H1 (cell line): Measurements from ENCODE around the gene WDR91. TPM values are rescaled to one million over a fixed set of nuclear protein-coding genes. Genes with fewer than 3 reads are reported as not detected.

Source experiments
- ATF3 ChIP-seq: IDR thresholded peaks from 2 replicates; pipeline ENCODE4 v1.6.1; 2011; ENCODE audit warnings: low read depth, mild to moderate bottlenecking, low read length; ENCODE audit not compliant: insufficient read depth
- EGR1 ChIP-seq: IDR thresholded peaks from 2 replicates; pipeline ENCODE4 v1.6.1; 2011; ENCODE audit warnings: low read depth, low read length, borderline replicate concordance
- RXRA ChIP-seq: IDR thresholded peaks from 2 replicates; pipeline ENCODE4 v1.6.1; 2011; ENCODE audit warnings: low read depth, mild to moderate bottlenecking, low read length, moderate library complexity; ENCODE audit not compliant: insufficient read depth
- SIX5 ChIP-seq: IDR thresholded peaks from 2 replicates; pipeline ENCODE4 v1.6.1; 2011; ENCODE audit warnings: mild to moderate bottlenecking, low read depth, low read length
- SP1 ChIP-seq: IDR thresholded peaks from 2 replicates; pipeline ENCODE4 v1.6.1; 2011; ENCODE audit warnings: low read depth, low read length
- polyA plus RNA-seq, 7 experiments: library from polyadenylated mRNA; depleted of rRNA in 3 of 7; stranded (reverse) in 5 of 7; unstranded in 2 of 7; fragments of >200 nt in 5 of 7; fragments of 200-250 nt in 2 of 7; gene quantifications; 1 replicate in 5 of 7; 2 replicates in 1 of 7; 4 replicates in 1 of 7; pipeline versions ENCODE4 v1.2.1 to v1.2.3, GENCODE V29; 2011 to 2013; ENCODE audit warnings: missing spikeins in 2 of 7, mixed read lengths in 2 of 7
- total RNA-seq: library from RNA; stranded (reverse); fragmentation: NEBNext Ultra II Directional; extraction: Animal tissue kit (Norgen Biotek cat#: 25700); gene quantifications from 2 replicates; pipeline ENCODE4 v1.2.1, GENCODE V29; 2021

WDR91 gene
- total and polyA plus RNA-seq, 2 of the 8 experiments (the other 6 are each of a cell fraction or from before 2014, with no cell fraction given): 8.2 to 14.7 TPM

- no peak for TF ChIP-seq SP1
- TF ChIP-seq ATF3: no peak
- no peak for TF ChIP-seq RXRA
- TF ChIP-seq EGR1: no peak
- TF ChIP-seq SIX5: no peak
- TF ChIP-seq, all 59 proteins: peak for 0
Measured at GRCh38 chr7:135150072-135150782, 61.1 kb downstream of the WDR91 start (continued).
